IgD-negative memory B cell (primary cell): Measurements from ENCODE around the gene SLC41A2. TPM values are rescaled to one million over a fixed set of nuclear protein-coding genes. Genes with fewer than 3 reads are reported as not detected.
A peak's percentile ranks its signal among the peaks of the same experiment; 100 is the strongest.
"Not testable (repeated sequence)": the region's sequence is repeated elsewhere in the genome, so short reads cannot be mapped to it uniquely, and the experiment has no call there.

Experiments
- H3K27ac Mint-ChIP-seq, 3 donors: one replicate each; pipeline ENCODE4 v1.8.0; 2020 to 2022; ENCODE audit warnings: mild to moderate bottlenecking in 3 of 3, mixed read lengths in 3 of 3, moderate library complexity in 1 of 3
- H3K27me3 Mint-ChIP-seq: one replicate; pipeline ENCODE4 v1.8.0; 2021; ENCODE audit warnings: mixed read lengths
- H3K36me3 Mint-ChIP-seq: one replicate; pipeline ENCODE4 v1.8.0; 2020; ENCODE audit warnings: mild to moderate bottlenecking, mixed read lengths
- H3K4me1 Mint-ChIP-seq, 3 donors: one replicate each; pipeline ENCODE4 v1.8.0; 2020 to 2022; ENCODE audit warnings: mixed read lengths in 3 of 3, mild to moderate bottlenecking in 1 of 3
- H3K4me3 Mint-ChIP-seq, 4 donors: one replicate each; pipeline ENCODE4 v1.8.0; 2020 to 2022; ENCODE audit warnings: mild to moderate bottlenecking in 4 of 4, mixed read lengths in 4 of 4, moderate library complexity in 3 of 4
- H3K9me3 Mint-ChIP-seq, 3 donors: one replicate each; pipeline ENCODE4 v1.8.0; 2020 to 2021; ENCODE audit warnings: mixed read lengths in 3 of 3, mild to moderate bottlenecking in 1 of 3
- polyA plus RNA-seq: library from polyadenylated mRNA; unstranded; fragments of 300-500 nt; fragmentation: Illumina TruSeq; gene quantifications from one replicate; pipeline ENCODE4 v1.2.3, GENCODE V29; 2021

Gene SLC41A2
- polyA plus RNA-seq, 1 donor from 2014 or later = 0.83 TPM

DNA sequence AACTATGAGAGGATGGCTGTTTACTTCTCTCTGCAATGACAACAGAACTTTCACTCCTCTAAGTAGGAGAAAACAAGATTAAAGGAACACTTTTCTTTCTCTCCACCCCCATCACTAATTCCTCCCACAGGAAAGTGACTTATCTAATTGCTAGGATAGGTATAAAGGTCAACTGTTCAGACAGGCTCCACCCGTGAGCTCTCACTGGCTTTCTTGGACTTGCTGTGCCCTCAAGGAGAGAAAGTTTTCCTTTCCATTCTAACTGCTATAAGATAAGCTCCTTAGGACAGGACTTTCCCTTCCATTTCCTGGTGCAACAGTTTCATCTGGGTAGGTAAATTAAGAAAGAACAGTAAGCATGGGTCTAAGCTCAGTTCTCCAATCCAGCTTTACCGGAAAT, 4.8 kb downstream of the SLC41A2 start:
- peaks cover 3 to 6% (median 5%) of the 10 kb centered on the region in 3 donors for H3K4me1 Mint-ChIP-seq
- H3K9me3 Mint-ChIP-seq = no peaks in the 10 kb centered on the region
- H3K4me3 Mint-ChIP-seq = no peak overlapping the region
- H3K27me3 Mint-ChIP-seq = no peaks in the 10 kb centered on the region
- H3K36me3 Mint-ChIP-seq = peaks cover 2% of the 10 kb centered on the region
- no peak overlapping the region for H3K27ac Mint-ChIP-seq

DNA sequence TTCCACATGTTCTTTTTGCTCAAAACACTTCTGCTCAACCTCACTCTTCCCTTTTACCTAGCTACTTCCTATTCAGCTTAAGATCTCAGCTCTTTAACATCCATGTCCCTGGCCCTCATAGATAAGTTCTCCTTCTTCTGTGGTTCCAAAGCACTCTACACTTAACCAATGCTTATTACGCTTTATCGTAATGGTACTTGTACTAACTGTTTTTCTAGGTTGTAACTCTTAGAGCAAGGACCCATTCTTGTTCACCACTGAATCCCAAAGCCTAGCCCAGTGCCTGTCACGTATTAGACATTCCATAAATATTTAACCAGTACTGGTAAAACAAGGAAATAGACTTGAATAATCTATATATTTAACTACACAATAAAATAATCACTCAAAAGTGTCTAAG, 5.3 kb downstream of the SLC41A2 start:
- H3K4me1 Mint-ChIP-seq = peaks cover 3 to 6% (median 5%) of the 10 kb centered on the region in 3 donors
- H3K27ac Mint-ChIP-seq = no peak overlapping the region
- H3K9me3 Mint-ChIP-seq = no peaks in the 10 kb centered on the region
- peaks cover 2% of the 10 kb centered on the region for H3K36me3 Mint-ChIP-seq
- H3K4me3 Mint-ChIP-seq = no peak overlapping the region
- H3K27me3 Mint-ChIP-seq = no peaks in the 10 kb centered on the region

GRCh38 chr12:104951759-104952509, 6.2 kb downstream of the SLC41A2 start:
- no peak overlapping the region for H3K27ac Mint-ChIP-seq

DNA sequence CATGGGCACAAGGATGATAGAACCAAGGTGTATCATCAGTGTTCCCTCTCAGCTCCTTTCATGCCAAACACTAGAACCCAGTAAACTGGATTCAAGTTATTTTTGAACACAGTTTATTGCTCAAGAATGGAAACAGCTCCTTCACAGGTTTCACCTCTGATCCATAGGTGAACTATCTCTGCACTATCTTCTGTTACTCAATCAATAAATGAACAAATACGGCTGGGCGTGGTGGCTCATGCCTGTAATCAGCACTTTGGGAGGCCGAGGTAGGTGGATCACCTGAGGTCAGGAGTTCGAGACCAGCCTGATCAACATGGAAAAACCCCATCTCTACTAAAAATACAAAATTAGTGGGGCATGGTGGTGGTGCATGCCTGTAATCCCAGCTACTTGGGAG, 9.4 kb downstream of the SLC41A2 start:
- not testable (repeated sequence) for H3K27ac Mint-ChIP-seq, H3K27me3 Mint-ChIP-seq, H3K4me1 Mint-ChIP-seq, H3K4me3 Mint-ChIP-seq, H3K36me3 Mint-ChIP-seq, H3K9me3 Mint-ChIP-seq

More at GRCh38 chr12:104951759-104952509, 6.2 kb downstream of the SLC41A2 start:
- Mint-ChIP-seq H3K27me3 (no peaks in the 10 kb centered on the region), H3K36me3 (peaks cover 2% of the 10 kb centered on the region), H3K4me3 (no peak overlapping the region), H3K4me1 (no peaks in the 10 kb centered on the region), H3K9me3 (no peaks in the 10 kb centered on the region)

DNA sequence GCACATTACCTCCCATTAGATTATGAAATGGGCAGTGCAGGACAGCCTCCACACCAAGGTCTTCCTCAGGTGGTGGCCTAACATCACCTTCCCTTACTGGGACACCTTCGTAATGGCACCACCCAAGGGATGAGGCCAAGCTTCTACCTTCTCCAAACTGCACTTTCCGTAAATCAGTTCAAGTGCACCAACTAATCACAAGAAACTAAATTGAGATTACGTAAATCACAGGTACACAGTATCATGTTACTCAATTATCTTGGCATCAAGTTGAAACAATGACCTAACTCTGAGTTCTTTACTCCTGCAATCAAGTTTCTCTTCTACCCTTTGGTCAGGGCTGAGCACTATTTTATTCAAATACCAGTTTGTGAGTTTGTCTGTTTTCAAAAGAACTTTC, 13.8 kb downstream of the SLC41A2 start:
- Mint-ChIP-seq H3K4me1 (no peaks in the 10 kb centered on the region), H3K9me3 (peaks cover 0 to 16% (median 0%) of the 10 kb centered on the region in 3 donors), H3K27ac (no peak overlapping the region), H3K27me3 (no peaks in the 10 kb centered on the region), H3K36me3 (no peaks in the 10 kb centered on the region), H3K4me3 (peak overlapping the region in 1 of 4 donors; percentile 28)

DNA sequence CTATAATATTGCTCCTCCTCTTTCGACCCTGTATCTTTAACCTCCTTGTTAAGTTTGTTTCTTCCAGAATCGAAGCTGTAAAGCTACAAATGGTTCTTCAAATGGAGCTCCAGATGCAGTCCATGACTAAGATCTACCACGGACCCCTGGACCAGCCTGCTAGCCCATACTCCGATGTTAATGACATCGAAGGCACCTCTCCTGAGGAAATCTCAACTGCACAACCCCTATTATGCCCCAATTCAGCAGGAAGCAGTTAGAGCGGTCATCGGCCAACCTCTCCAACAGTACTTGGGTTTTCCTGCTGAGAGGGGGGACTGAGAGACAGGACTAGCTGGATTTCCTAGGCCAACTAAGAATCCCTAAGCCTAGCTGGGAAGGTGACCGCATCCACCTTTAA, 14.7 kb downstream of the SLC41A2 start:
- H3K27ac Mint-ChIP-seq, H3K4me3 Mint-ChIP-seq, H3K27me3 Mint-ChIP-seq, H3K4me1 Mint-ChIP-seq, H3K36me3 Mint-ChIP-seq: not testable (repeated sequence)
- H3K9me3 Mint-ChIP-seq = peaks cover 0 to 16% (median 0%) of the 10 kb centered on the region in 3 donors

- no peaks in the 10 kb centered on the region for H3K36me3 Mint-ChIP-seq
- H3K4me3 Mint-ChIP-seq = no peak overlapping the region
- no peaks in the 10 kb centered on the region for H3K4me1 Mint-ChIP-seq
- peaks cover 0 to 16% (median 0%) of the 10 kb centered on the region in 3 donors for H3K9me3 Mint-ChIP-seq
- no peak overlapping the region for H3K27ac Mint-ChIP-seq
- no peaks in the 10 kb centered on the region for H3K27me3 Mint-ChIP-seq
These were observed 16.0 kb downstream of the SLC41A2 start for GRCh38 chr12:104942075-104942474.

DNA sequence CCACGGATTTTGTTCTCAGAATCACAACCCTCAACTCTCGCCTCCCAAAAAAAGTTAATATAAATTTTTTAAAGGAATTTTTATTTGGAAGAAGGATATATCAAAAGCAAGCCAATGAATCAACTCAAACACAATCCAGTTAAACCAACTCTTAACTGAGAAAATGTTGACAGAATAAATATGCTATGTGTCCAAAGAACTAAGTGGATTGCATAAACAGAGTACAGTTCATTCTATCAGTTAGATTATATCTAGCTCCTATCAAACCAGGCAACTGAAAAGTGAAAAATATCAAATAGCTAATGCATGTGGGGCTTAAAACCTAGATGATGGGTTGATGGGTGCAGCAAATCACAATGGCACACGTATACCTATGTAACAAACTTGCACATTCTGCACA, 16.6 kb downstream of the SLC41A2 start:
- Mint-ChIP-seq H3K36me3 (no peaks in the 10 kb centered on the region), H3K4me3 (no peak overlapping the region), H3K9me3 (peaks cover 0 to 16% (median 0%) of the 10 kb centered on the region in 3 donors), H3K27ac (no peak overlapping the region), H3K27me3 (no peaks in the 10 kb centered on the region), H3K4me1 (no peaks in the 10 kb centered on the region)

DNA sequence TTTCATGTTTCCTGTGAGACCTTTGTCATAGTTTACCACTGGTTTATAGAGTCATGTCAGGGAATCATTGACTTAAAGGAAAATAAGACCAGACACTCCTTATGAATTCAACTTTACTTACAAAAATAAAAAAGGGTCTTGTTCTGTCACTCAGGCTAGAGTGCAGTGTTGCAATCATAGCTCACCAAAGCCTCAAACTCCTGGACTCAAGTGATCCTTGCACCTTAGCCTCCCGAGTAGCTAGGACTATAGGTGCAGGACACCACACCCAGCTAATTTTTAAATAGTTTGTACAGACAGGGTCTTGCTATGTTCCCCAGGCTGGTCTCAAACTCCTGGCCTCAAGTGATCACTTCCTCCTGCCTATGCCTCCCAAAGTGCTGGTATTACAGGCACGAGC, 19.0 kb downstream of the SLC41A2 start:
- Mint-ChIP-seq H3K27me3 (no peaks in the 10 kb centered on the region), H3K9me3 (peaks cover 0 to 12% (median 0%) of the 10 kb centered on the region in 3 donors), H3K36me3 (no peaks in the 10 kb centered on the region), H3K4me3 (no peak overlapping the region), H3K27ac (no peak overlapping the region), H3K4me1 (no peaks in the 10 kb centered on the region)

GRCh38 chr12:104938371-104938770, 19.7 kb downstream of the SLC41A2 start:
- H3K4me1 Mint-ChIP-seq = no peaks in the 10 kb centered on the region
- no peaks in the 10 kb centered on the region for H3K27me3 Mint-ChIP-seq
- no peaks in the 10 kb centered on the region for H3K36me3 Mint-ChIP-seq
- no peak overlapping the region for H3K27ac Mint-ChIP-seq
- H3K9me3 Mint-ChIP-seq = peaks cover 0 to 5% (median 0%) of the 10 kb centered on the region in 3 donors
- H3K4me3 Mint-ChIP-seq = no peak overlapping the region

- Mint-ChIP-seq H3K4me3 (no peak overlapping the region), H3K4me1 (no peaks in the 10 kb centered on the region), H3K9me3 (no peaks in the 10 kb centered on the region)
These were observed 22.2 kb downstream of the SLC41A2 start for GRCh38 chr12:104935886-104936285.

GRCh38 chr12:104933778-104934177, 24.3 kb downstream of the SLC41A2 start:
- Mint-ChIP-seq H3K9me3 (no peaks in the 10 kb centered on the region), H3K27ac (no peak overlapping the region), H3K4me3 (no peak overlapping the region), H3K4me1 (no peaks in the 10 kb centered on the region), H3K27me3 (no peaks in the 10 kb centered on the region), H3K36me3 (no peaks in the 10 kb centered on the region)

More at GRCh38 chr12:104935886-104936285, 22.2 kb downstream of the SLC41A2 start:
- no peaks in the 10 kb centered on the region for H3K27me3 Mint-ChIP-seq
- H3K36me3 Mint-ChIP-seq = no peaks in the 10 kb centered on the region
- H3K27ac Mint-ChIP-seq = no peak overlapping the region

- Mint-ChIP-seq H3K4me3 (no peak overlapping the region), H3K9me3 (no peaks in the 10 kb centered on the region), H3K36me3 (no peaks in the 10 kb centered on the region), H3K27ac (no peak overlapping the region), H3K4me1 (no peaks in the 10 kb centered on the region), H3K27me3 (no peaks in the 10 kb centered on the region)
These were observed 25.0 kb downstream of the SLC41A2 start for GRCh38 chr12:104933128-104933527.

DNA sequence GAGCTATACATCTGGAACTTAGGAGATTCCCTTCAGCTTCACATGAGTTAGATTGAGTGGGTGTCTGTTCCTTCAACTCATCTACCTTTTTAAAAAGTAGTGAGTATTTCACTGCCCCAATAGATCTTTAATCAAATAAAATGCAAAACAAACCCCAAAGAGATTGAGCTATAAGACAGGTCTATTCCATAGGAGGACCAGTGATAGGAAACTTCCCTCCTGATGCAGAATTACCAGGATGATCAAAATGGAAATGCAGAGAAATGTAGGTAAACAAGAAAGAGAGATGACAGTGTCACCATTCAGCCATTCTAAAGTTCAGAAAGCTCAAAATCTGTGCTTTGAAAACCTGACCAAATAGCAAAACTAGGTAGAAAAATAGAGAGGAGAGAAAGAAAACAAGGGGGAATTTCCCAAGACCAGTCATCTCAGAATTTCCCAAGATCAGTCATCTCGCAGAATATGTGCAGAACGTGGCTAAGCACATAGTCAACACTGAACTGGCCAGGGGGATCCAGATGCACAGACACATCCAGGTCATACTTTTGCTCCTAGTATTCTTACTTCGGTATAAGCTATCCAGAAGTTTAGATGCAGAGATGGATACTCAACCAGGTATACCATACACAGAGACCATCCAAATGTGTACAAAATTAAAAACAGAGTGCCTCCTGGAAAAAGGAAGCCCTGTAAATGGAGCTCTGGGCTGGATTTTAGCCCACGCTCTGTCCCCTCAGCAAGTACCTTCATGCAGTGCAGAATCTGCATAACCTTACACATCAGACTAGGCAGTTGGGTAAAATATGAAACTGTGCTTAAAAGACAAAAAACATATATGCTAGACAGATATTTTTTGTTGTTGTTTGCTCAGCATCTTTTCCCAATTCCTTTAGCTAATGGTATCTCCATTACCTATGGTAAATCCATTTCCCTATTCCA, 27.4 kb downstream of the SLC41A2 start:
- Mint-ChIP-seq H3K4me1 (no peaks in the 10 kb centered on the region), H3K36me3 (no peaks in the 10 kb centered on the region), H3K27me3 (no peaks in the 10 kb centered on the region), H3K27ac (no peak overlapping the region), H3K9me3 (no peaks in the 10 kb centered on the region), H3K4me3 (no peak overlapping the region)

DNA sequence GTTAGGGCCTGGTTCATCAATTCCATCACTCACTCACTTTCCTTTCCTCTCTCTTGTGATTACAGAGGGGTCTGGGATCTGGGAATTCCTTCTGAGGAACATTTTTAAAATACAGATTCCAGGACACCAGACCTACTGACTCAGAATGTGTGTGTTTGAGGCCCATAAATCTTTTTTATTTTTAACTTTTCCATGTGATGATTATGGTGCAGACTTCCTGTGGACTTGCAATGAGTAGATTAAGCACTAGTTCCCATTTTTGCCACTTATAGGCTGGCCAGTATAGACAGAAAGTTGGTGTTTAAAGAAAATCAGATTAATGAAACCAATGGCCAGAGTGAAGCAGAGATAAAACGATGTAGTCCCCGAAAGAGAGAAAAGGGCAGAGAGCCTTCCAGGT, 28.1 kb downstream of the SLC41A2 start:
- H3K27me3 Mint-ChIP-seq = no peaks in the 10 kb centered on the region
- H3K36me3 Mint-ChIP-seq = no peaks in the 10 kb centered on the region
- H3K4me1 Mint-ChIP-seq = no peaks in the 10 kb centered on the region
- no peak overlapping the region for H3K27ac Mint-ChIP-seq
- no peak overlapping the region for H3K4me3 Mint-ChIP-seq
- H3K9me3 Mint-ChIP-seq = no peaks in the 10 kb centered on the region
